Activated B cell treated with CpG ODN at 0.5 μM for 24 hours (primary cell): Measurements from ENCODE around the gene ARHGAP10. TPM values are rescaled to one million over a fixed set of nuclear protein-coding genes. Genes with fewer than 3 reads are reported as not detected.

ENCODE experiments used
- ATAC-seq: fragments of 200-7000 bp; cut with Tn5 transposase; one replicate; pipeline ENCODE4 v1.10.0; 2021; ENCODE audit warnings: low read depth, mild to moderate bottlenecking, moderate library complexity
- CTCF ChIA-PET: fragments of 350-600 bp; sonication (Branson Sonifier 250); formaldehyde crosslinking; loops from one replicate; lab custom pipeline; 2021; ENCODE audit warnings: antibody characterized with exemption; lab: Charles Lee
- POLR2A ChIA-PET: fragments of 350-600 bp; sonication (Branson Sonifier 250); formaldehyde crosslinking; loops from one replicate; lab custom pipeline; 2021; ENCODE audit warnings: antibody characterized with exemption; lab: Charles Lee
- DNase-seq: peaks from one replicate; pipeline ENCODE4 v3.0.0; 2022
- H3K27ac Mint-ChIP-seq: one replicate; pipeline ENCODE4 v1.8.0; 2020; ENCODE audit warnings: mixed read lengths
- H3K27me3 Mint-ChIP-seq: one replicate; pipeline ENCODE4 v1.8.0; 2021; ENCODE audit warnings: mixed read lengths
- H3K36me3 Mint-ChIP-seq: one replicate; pipeline ENCODE4 v1.8.0; 2021; ENCODE audit warnings: low read depth, mixed read lengths
- H3K4me1 Mint-ChIP-seq: one replicate; pipeline ENCODE4 v1.8.0; 2021; ENCODE audit warnings: mixed read lengths
- H3K4me3 Mint-ChIP-seq: one replicate; pipeline ENCODE4 v1.8.0; 2020; ENCODE audit warnings: mild to moderate bottlenecking, mixed read lengths
- H3K9me3 Mint-ChIP-seq: one replicate; pipeline ENCODE4 v1.8.0; 2020; ENCODE audit warnings: mixed read lengths
- intact Hi-C: fragments of 100-400 bp; cut with micrococcal nuclease; formaldehyde crosslinking; loops from one replicate; pipeline ENCODE4 v1.15.1; 2024
- total RNA-seq: library from RNA; stranded (reverse); gene quantifications from 2 replicates; pipeline ENCODE4 v1.2.3, GENCODE V29; 2022
- TF ChIP-seq, protein P1 (sequence below): fragments of 200-600 bp; IDR thresholded peaks from one replicate; pipeline ENCODE4 v1.8.0; 2022; ENCODE audit warnings: antibody characterized with exemption, mild to moderate bottlenecking

Gene ARHGAP10
- total RNA-seq, 1 donor from 2014 or later: 0.60 TPM

DNA sequence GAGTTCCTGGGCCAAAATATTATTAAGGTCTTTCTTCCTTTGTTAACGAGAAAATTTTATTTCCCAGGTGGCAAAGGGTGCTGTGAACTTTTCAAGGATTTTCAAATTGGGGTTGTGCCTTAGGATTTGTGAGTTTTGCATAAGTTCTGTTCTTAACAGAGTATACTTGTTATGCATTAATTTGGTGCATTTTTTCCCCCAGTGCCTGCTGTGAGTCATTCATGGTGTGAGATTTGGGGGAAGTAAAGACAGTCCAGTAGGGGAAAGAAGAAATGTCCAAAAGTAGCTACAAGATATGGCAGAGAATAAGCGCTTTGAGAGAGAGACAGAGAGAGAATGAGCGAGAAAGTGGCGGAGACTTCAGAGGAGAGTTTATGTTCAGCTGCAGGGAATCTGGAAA, 239.2 kb downstream of the ARHGAP10 start:
- no peak overlapping the region for H3K27ac Mint-ChIP-seq
- H3K9me3 Mint-ChIP-seq: no peaks in the 10 kb centered on the region
- H3K27me3 Mint-ChIP-seq: no peaks in the 10 kb centered on the region
- intact Hi-C loops: no loop called here
- DNase-seq (no peak), ATAC-seq (no peak)
- TF ChIP-seq, protein P1, sequence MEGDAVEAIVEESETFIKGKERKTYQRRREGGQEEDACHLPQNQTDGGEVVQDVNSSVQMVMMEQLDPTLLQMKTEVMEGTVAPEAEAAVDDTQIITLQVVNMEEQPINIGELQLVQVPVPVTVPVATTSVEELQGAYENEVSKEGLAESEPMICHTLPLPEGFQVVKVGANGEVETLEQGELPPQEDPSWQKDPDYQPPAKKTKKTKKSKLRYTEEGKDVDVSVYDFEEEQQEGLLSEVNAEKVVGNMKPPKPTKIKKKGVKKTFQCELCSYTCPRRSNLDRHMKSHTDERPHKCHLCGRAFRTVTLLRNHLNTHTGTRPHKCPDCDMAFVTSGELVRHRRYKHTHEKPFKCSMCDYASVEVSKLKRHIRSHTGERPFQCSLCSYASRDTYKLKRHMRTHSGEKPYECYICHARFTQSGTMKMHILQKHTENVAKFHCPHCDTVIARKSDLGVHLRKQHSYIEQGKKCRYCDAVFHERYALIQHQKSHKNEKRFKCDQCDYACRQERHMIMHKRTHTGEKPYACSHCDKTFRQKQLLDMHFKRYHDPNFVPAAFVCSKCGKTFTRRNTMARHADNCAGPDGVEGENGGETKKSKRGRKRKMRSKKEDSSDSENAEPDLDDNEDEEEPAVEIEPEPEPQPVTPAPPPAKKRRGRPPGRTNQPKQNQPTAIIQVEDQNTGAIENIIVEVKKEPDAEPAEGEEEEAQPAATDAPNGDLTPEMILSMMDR: no peak
- CTCF ChIA-PET: no interaction called here
- POLR2A ChIA-PET: no interaction called here
- H3K4me1 Mint-ChIP-seq: no peaks in the 10 kb centered on the region
- no peaks in the 10 kb centered on the region for H3K36me3 Mint-ChIP-seq
- no peak overlapping the region for H3K4me3 Mint-ChIP-seq

DNA sequence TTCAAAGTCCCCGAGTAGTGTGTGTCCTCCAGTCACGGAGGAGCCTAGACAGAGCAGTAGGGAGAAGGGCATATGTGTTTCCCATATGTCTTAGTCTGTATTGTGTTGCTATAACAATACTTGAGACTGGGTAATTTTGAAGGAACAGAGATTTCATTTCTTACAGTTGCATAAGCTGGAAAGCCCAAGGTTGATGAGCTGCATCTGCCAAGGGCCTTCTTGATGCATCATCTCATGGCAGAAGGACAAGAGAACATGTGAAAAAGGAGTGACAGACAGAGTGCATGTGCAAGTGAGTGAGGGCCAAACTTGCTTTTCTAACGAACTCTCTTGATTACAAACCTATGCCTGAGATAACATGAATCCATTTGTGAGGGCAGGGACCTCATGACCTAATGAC, 243.4 kb downstream of the ARHGAP10 start:
- Mint-ChIP-seq H3K27me3 (no peaks in the 10 kb centered on the region), H3K27ac (no peak overlapping the region), H3K4me1 (no peaks in the 10 kb centered on the region), H3K9me3 (peaks cover 2% of the 10 kb centered on the region), H3K36me3 (no peaks in the 10 kb centered on the region), H3K4me3 (no peak overlapping the region)
- intact Hi-C loops: no loop called here
- POLR2A ChIA-PET: no interaction called here
- DNase-seq (no peak), ATAC-seq (no peak)
- TF ChIP-seq, protein P1: no peak
- CTCF ChIA-PET: no interaction called here

DNA sequence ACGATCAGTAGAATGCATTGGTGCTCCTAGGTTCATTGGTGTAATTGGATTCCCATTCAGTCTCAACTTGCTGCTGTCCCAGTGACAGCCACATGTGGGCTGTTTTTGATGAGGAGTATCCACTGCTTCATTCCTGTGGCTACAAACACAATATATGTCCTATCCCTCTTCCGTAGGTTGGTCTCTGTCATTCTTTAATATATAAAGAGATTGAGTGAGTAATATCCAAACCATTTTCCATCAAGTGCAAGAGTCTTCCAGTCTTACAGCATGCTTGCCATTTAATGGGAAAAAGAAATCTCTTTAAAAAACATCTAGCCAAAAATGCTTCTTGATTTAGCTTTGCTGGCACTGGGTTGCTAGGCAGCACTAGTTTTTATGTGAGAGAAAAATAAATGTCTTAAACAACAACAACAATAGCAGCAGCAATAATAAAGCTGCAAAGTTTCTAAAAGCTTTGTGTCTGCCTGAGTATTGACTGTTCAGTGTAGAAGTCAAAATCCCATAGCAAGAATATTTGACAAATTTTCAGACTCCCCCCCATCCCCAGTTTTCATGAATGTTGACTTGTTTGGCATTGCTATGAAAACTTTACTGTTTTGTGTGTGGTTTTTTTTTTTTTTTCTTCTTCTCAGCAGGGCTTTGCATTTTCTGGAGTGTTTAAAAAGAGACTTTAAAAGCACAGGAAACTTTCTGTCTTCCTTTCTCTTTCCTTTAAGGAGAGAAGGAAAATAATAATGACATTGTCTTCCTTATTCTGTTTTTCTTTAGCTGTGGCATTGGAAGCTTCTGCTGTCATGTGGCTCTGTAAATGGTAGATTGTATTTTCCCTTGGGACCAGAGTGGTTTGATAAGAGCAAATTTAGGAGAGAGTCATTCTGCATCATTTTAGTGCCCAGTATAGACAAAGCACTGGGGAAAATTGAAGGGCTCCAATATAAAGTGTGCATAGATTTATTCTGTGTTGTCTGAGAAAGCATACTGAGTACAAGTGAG, 244.3 kb downstream of the ARHGAP10 start:
- no peaks in the 10 kb centered on the region for H3K4me1 Mint-ChIP-seq
- H3K36me3 Mint-ChIP-seq: no peaks in the 10 kb centered on the region
- no peak overlapping the region for H3K27ac Mint-ChIP-seq
- peaks cover 3% of the 10 kb centered on the region for H3K27me3 Mint-ChIP-seq
- DNase-seq: no peak
- no peak overlapping the region for H3K4me3 Mint-ChIP-seq
- POLR2A ChIA-PET: no interaction called here
- intact Hi-C loops: no loop called here
- CTCF ChIA-PET: no interaction called here
- no peak for ATAC-seq
- TF ChIP-seq, protein P1: no peak
- H3K9me3 Mint-ChIP-seq: peaks cover 2% of the 10 kb centered on the region

DNA sequence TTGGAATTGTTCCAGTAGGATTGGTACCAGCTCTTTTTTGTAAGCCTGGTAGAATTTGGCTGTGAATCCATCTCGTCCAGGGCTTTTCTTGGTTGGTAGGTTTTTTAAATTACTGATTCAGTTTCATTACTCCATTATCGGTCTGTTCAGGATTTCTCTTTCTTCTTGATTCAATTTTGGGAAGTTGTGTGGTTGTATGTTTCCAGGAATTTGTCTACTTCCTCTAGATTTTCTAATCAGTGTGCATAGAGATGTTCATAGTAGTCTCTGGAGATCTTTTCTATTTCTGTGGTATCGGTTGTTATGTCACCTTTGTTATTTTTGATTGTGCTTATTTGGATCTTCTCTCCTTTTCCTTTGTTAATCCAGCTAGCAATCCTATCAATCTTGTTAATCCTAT, 248.7 kb downstream of the ARHGAP10 start:
- DNase-seq: no peak
- intact Hi-C loops: loop anchor here (5.0 kb wide), 2 partner anchors 792 to 1917 kb away; no protein-coding TSS in a partner anchor
- H3K27me3 Mint-ChIP-seq: peaks cover 5% of the 10 kb centered on the region
- H3K4me1 Mint-ChIP-seq: no peaks in the 10 kb centered on the region
- H3K36me3 Mint-ChIP-seq: no peaks in the 10 kb centered on the region
- no peak for ATAC-seq
- ChIA-PET CTCF (no interaction called here), POLR2A (interaction anchor here (0.6 kb wide), 1 partner anchor 12 kb away, joined by 6 read pairs; no protein-coding TSS in a partner anchor)
- no peak overlapping the region for H3K27ac Mint-ChIP-seq
- H3K9me3 Mint-ChIP-seq: peaks cover 2% of the 10 kb centered on the region
- no peak overlapping the region for H3K4me3 Mint-ChIP-seq
- TF ChIP-seq, protein P1: no peak

DNA sequence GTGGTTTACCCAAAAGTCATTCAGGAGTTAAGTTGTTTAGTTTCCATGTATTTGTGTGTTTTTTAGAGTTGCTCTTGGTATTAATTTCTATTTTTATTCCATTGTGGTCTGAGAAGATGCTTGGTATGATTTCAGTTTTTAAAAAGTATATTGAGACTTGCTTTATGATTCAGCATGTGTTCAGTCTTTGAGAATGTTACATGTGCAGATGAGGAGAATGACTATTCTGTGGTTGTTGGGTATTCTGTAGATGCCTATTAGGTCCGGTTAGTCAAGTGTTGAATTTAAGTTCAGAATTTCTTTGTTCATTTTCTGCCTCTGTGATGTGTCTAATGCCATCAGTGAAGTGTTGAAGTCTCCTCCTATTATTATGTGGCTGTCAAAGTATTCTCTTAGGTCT, 249.4 kb downstream of the ARHGAP10 start:
- intact Hi-C loops: loop anchor here (5.0 kb wide), 2 partner anchors 791 to 1916 kb away; no protein-coding TSS in a partner anchor
- Mint-ChIP-seq H3K4me3 (no peak overlapping the region), H3K4me1 (no peaks in the 10 kb centered on the region), H3K27ac (no peak overlapping the region), H3K36me3 (no peaks in the 10 kb centered on the region), H3K9me3 (peaks cover 2% of the 10 kb centered on the region), H3K27me3 (peaks cover 5% of the 10 kb centered on the region)
- DNase-seq (no peak), ATAC-seq (no peak)
- POLR2A ChIA-PET: interaction anchor here (0.6 kb wide), 1 partner anchor 12 kb away, joined by 6 read pairs; no protein-coding TSS in a partner anchor
- CTCF ChIA-PET: no interaction called here
- TF ChIP-seq, protein P1: no peak
